Glutamatergic neuron (in vitro differentiated cells): ENCODE data around the gene SAMSN1. TPM values are rescaled to one million over a fixed set of nuclear protein-coding genes. Genes with fewer than 3 reads are reported as not detected.

Experiments used
- DNase-seq: peaks from one replicate; pipeline ENCODE4 v3.0.0; 2022
- H3K27ac Mint-ChIP-seq: one replicate; pipeline ENCODE4 v1.8.0; 2020; ENCODE audit warnings: mild to moderate bottlenecking, mixed read lengths, inconsistent platforms; ENCODE audit not compliant: unreplicated experiment
- H3K27me3 Mint-ChIP-seq: one replicate; pipeline ENCODE4 v1.8.0; 2020; ENCODE audit warnings: mild to moderate bottlenecking, moderate library complexity, mixed read lengths, inconsistent platforms; ENCODE audit not compliant: unreplicated experiment
- H3K36me3 Mint-ChIP-seq: one replicate; pipeline ENCODE4 v1.8.0; 2020; ENCODE audit warnings: mild to moderate bottlenecking, mixed read lengths, inconsistent platforms; ENCODE audit not compliant: unreplicated experiment
- H3K4me1 Mint-ChIP-seq: one replicate; pipeline ENCODE4 v1.8.0; 2020; ENCODE audit warnings: mild to moderate bottlenecking, low read depth, mixed read lengths, inconsistent platforms; ENCODE audit not compliant: unreplicated experiment
- H3K4me3 Mint-ChIP-seq: one replicate; pipeline ENCODE4 v1.8.0; 2020; ENCODE audit warnings: mild to moderate bottlenecking, mixed read lengths, inconsistent platforms; ENCODE audit not compliant: unreplicated experiment
- H3K9me3 Mint-ChIP-seq: one replicate; pipeline ENCODE4 v1.8.0; 2020; ENCODE audit warnings: mild to moderate bottlenecking, moderate library complexity, mixed read lengths, inconsistent platforms; ENCODE audit not compliant: unreplicated experiment
- total RNA-seq: library from RNA; stranded (reverse); fragmentation: NEBNext Ultra II Directional; extraction: Animal tissue kit (Norgen Biotek cat#: 25700); gene quantifications from one replicate; pipeline ENCODE4 v1.2.1, GENCODE V29; 2021; ENCODE audit not compliant: unreplicated experiment
- TF ChIP-seq, protein P1 (sequence below): fragments of 200-600 bp; sonication (generic); IDR thresholded peaks from one replicate; pipeline ENCODE4 v1.5.0; 2021; ENCODE audit not compliant: partially characterized antibody, unreplicated experiment

The SAMSN1 gene
- total RNA-seq, 1 donor from 2014 or later: 28.3 TPM

DNA sequence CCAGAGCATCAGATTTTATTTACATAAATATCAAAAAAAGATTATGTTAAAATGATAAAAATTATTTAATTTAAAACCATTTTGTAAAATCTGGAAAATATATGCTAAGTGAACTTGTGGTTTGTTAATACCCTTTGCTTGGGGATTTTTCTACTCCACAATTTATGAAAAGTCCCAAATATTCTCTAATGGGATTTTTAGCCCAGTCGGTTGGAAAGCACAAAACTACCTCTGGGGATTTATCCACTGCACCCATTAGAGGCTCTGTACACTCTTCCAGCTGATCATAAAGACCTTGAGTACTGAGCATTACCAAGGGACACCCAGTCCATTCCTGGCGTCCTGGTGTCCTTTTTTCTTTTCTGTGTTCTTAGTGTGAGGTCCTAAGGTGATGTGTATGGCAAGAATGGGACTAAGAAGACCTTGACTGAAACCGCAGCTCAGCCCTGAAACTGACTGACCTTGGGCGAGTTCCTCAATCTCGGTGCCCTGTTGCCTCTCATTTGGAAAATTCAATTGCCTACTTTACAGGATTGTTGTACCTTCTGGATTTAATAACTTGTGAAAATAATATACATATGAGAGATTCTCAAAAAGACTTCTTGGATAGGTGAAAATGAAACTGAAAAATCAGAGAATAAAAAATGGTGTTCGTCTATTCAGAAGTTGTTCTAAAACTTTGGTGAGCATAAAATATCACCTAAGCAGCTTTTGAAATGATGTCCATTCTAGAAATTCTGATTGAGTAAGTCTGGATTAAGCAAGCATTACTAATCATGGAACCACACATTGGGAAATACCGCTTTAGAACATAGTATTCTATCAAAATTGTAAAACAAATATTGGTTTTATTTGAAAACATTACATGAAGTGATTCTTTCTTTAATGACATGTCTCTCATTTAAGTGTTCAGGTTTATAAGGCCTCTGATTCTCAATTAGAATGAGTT lies 21.5 kb upstream of the SAMSN1 start:
- no peaks in the 10 kb centered on the region for H3K27me3 Mint-ChIP-seq
- no peak overlapping the region for H3K27ac Mint-ChIP-seq
- no peaks in the 10 kb centered on the region for H3K4me1 Mint-ChIP-seq

DNA sequence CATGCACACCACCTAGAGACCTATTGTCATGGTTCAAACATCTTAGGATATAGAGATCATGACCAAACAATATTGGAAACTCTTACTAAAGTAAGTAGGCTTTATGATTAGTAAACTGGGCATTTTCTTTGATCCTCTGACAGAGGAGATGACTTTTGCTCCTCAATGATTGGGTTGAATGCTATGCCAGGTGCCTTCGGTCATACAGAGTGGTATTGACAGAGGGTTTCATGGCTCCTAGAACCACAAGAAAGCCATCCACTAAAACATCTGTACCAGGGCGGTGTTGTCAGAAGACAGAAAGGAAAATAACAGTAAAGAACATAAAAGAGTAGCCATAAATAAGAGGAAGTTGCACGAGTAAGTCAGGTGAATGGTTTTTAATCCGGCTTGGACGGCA lies 20.8 kb upstream of the SAMSN1 start:
- no peak overlapping the region for H3K4me3 Mint-ChIP-seq
- TF ChIP-seq, protein P1, sequence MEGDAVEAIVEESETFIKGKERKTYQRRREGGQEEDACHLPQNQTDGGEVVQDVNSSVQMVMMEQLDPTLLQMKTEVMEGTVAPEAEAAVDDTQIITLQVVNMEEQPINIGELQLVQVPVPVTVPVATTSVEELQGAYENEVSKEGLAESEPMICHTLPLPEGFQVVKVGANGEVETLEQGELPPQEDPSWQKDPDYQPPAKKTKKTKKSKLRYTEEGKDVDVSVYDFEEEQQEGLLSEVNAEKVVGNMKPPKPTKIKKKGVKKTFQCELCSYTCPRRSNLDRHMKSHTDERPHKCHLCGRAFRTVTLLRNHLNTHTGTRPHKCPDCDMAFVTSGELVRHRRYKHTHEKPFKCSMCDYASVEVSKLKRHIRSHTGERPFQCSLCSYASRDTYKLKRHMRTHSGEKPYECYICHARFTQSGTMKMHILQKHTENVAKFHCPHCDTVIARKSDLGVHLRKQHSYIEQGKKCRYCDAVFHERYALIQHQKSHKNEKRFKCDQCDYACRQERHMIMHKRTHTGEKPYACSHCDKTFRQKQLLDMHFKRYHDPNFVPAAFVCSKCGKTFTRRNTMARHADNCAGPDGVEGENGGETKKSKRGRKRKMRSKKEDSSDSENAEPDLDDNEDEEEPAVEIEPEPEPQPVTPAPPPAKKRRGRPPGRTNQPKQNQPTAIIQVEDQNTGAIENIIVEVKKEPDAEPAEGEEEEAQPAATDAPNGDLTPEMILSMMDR: no peak
- DNase-seq: no peak
- H3K27me3 Mint-ChIP-seq: no peaks in the 10 kb centered on the region
- no peaks in the 10 kb centered on the region for H3K36me3 Mint-ChIP-seq
- H3K4me1 Mint-ChIP-seq: no peaks in the 10 kb centered on the region
- no peaks in the 10 kb centered on the region for H3K9me3 Mint-ChIP-seq
- no peak overlapping the region for H3K27ac Mint-ChIP-seq

More for the DNA sequence above, 21.5 kb upstream of the SAMSN1 start:
- DNase-seq: no peak
- TF ChIP-seq, protein P1: no peak
- H3K36me3 Mint-ChIP-seq: no peaks in the 10 kb centered on the region
- H3K4me3 Mint-ChIP-seq: no peak overlapping the region
- no peaks in the 10 kb centered on the region for H3K9me3 Mint-ChIP-seq

DNA sequence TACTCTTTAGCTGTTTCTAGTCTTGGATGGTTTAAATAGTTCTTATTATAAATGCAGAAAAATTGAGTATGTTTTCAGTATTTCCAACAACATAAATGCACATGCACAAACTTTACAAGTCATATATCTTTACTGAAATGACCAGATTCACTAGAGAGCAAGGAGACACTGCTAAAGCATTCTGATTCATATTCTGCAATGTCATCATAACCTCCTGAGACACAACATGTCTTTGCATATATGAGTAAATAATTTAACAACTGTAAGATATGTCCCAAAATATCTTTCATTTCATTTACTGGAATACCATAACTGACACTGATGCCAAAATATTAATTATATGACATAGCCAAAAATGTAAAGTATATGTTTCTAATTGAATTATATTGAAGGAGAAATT lies 16.8 kb upstream of the SAMSN1 start:
- no peak for DNase-seq
- H3K36me3 Mint-ChIP-seq: no peaks in the 10 kb centered on the region
- H3K9me3 Mint-ChIP-seq: no peaks in the 10 kb centered on the region
- H3K27me3 Mint-ChIP-seq: peaks cover 2% of the 10 kb centered on the region
- no peak overlapping the region for H3K27ac Mint-ChIP-seq
- no peak overlapping the region for H3K4me3 Mint-ChIP-seq
- TF ChIP-seq, protein P1: no peak
- no peaks in the 10 kb centered on the region for H3K4me1 Mint-ChIP-seq

DNA sequence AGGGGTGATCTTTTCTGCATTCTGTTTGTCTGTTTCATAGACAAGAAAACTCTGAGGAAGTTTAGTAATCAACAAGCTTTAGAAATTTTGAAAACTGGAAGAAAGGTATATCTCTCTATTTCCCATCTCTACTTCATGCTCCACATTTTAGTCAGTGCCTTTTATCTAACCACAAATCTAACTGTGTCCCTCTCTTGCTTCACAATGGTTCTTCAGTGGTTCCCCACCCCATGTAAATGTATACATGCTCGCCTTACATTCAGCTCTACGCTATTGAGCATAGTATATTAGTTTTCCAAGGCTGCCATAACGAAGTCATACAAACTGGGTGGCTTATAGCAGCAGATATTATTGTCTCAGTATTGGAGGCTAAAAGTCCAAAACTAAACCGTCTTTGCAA lies 14.4 kb upstream of the SAMSN1 start:
- DNase-seq: no peak
- peaks cover 2% of the 10 kb centered on the region for H3K27me3 Mint-ChIP-seq
- H3K9me3 Mint-ChIP-seq: no peaks in the 10 kb centered on the region
- no peak overlapping the region for H3K4me3 Mint-ChIP-seq
- H3K4me1 Mint-ChIP-seq: no peaks in the 10 kb centered on the region
- H3K36me3 Mint-ChIP-seq: no peaks in the 10 kb centered on the region
- TF ChIP-seq, protein P1: no peak
- H3K27ac Mint-ChIP-seq: no peak overlapping the region

DNA sequence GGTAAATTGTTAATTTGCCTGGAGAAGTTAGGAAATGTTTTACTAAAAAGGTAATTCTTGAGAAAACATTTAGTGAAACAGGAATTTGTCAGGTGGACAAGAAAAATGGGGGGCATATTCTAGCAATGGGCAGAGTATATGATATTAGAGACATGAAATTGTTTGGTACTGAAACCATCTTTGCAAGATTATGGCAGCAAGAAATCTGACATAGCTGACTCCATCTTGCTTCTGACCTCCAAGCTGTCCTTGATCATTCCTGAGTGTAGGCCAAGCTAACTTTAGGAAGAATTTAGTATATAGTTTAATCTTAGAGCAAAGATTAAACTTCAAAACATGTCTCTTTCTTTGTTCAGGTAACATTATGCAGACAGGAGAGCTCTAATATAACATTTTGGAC lies 14.0 kb upstream of the SAMSN1 start:
- H3K4me3 Mint-ChIP-seq: no peak overlapping the region
- no peak overlapping the region for H3K27ac Mint-ChIP-seq
- DNase-seq: no peak
- no peaks in the 10 kb centered on the region for H3K4me1 Mint-ChIP-seq
- H3K36me3 Mint-ChIP-seq: no peaks in the 10 kb centered on the region
- TF ChIP-seq, protein P1: no peak
- no peaks in the 10 kb centered on the region for H3K9me3 Mint-ChIP-seq
- H3K27me3 Mint-ChIP-seq: peaks cover 2% of the 10 kb centered on the region
